ENCODE data around the gene DCANP1. TPM values are rescaled to one million over a fixed set of nuclear protein-coding genes. Genes with fewer than 3 reads are reported as not detected.

The DCANP1 gene
- total RNA-seq, 1 donor from 2014 or later = not detected

DNA sequence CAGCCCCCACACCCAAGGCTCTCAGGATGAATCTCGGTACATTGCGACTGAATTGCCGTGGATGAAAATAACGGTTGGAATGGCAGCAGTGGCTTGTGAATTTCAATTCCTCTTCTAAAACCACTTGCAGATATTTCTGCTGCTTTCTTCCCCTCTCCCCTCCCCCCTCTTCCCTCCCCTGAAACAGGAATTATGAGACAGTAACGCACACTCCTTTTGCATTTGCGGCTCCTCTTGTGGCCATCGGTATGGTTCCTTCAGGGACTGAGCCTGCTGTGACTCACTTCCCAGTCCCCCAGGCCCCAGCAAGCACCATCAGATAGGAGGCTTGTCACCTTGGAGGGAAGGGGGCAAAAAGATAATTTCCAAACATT lies 9.7 kb downstream of the DCANP1 start:
- intact Hi-C loops (cut with micrococcal nuclease) = no loop called here
- H3K27me3 Mint-ChIP-seq = peaks cover 23% of the 10 kb centered on the region
- H3K36me3 Mint-ChIP-seq (ENCODE audit: low read depth) = no peaks in the 10 kb centered on the region
- no peaks in the 10 kb centered on the region for H3K9me3 Mint-ChIP-seq
- no peak overlapping the region for H3K27ac Mint-ChIP-seq
- H3K4me1 Mint-ChIP-seq = no peaks in the 10 kb centered on the region
- no peak for DNase-seq
- no peak overlapping the region for H3K4me3 Mint-ChIP-seq

- H3K4me1 Mint-ChIP-seq = no peaks in the 10 kb centered on the region
- peaks cover 23% of the 10 kb centered on the region for H3K27me3 Mint-ChIP-seq
- no peak overlapping the region for H3K4me3 Mint-ChIP-seq
- no peaks in the 10 kb centered on the region for H3K9me3 Mint-ChIP-seq
- intact Hi-C loops (cut with micrococcal nuclease) = no loop called here
- no peak overlapping the region for H3K27ac Mint-ChIP-seq
- no peaks in the 10 kb centered on the region for H3K36me3 Mint-ChIP-seq (ENCODE audit: low read depth)
- no peak for DNase-seq
Observed at GRCh38 chr5:135436951-135437418, 10.2 kb downstream of the DCANP1 start.

DNA sequence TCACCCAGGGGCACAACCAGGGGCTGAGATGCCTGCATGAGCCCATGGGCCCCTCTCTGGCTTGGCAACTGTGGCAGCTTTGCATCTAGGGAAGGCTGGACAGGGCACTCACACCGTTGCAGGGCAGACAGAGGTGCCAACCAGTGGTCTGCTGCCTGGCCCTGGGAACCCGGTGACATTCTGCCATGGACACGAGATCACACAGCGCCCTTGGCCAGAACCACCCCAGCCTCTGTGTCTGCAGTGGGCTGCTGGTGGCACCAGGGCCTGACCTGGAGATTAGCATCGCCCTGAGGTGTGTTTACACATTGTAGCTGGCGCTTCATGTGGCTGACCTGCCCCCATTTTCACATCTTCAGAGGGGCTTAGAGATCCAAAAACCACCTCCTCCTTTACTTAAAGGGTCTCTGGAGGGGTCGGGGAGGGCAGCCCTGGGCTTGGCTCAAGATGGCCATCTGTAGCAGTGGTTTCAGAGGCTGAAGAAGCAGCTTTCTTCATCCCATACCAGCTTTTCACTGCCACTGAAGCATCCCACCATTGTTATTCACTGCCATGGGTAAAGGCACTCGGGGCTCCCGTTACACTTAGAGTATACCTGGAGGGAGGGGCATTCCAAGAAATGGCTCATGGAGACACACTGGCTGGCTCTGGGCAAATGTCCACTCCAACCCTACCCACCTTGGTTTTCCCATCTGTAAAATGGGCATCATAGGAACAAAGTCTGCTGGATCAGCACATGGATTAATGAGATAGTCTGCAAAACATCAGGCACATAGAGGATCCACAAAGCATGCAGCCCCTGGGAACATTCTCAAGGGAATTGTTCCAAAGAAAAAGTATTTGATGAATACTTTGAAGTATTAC lies 11.4 kb downstream of the DCANP1 start:
- intact Hi-C loops (cut with micrococcal nuclease) = no loop called here
- no peaks in the 10 kb centered on the region for H3K9me3 Mint-ChIP-seq
- H3K27ac Mint-ChIP-seq = no peak overlapping the region
- peak; percentile 40 for DNase-seq
- no peak overlapping the region for H3K4me3 Mint-ChIP-seq
- H3K4me1 Mint-ChIP-seq = no peaks in the 10 kb centered on the region
- H3K36me3 Mint-ChIP-seq (ENCODE audit: low read depth) = no peaks in the 10 kb centered on the region
- H3K27me3 Mint-ChIP-seq = peaks cover 20% of the 10 kb centered on the region

DNA sequence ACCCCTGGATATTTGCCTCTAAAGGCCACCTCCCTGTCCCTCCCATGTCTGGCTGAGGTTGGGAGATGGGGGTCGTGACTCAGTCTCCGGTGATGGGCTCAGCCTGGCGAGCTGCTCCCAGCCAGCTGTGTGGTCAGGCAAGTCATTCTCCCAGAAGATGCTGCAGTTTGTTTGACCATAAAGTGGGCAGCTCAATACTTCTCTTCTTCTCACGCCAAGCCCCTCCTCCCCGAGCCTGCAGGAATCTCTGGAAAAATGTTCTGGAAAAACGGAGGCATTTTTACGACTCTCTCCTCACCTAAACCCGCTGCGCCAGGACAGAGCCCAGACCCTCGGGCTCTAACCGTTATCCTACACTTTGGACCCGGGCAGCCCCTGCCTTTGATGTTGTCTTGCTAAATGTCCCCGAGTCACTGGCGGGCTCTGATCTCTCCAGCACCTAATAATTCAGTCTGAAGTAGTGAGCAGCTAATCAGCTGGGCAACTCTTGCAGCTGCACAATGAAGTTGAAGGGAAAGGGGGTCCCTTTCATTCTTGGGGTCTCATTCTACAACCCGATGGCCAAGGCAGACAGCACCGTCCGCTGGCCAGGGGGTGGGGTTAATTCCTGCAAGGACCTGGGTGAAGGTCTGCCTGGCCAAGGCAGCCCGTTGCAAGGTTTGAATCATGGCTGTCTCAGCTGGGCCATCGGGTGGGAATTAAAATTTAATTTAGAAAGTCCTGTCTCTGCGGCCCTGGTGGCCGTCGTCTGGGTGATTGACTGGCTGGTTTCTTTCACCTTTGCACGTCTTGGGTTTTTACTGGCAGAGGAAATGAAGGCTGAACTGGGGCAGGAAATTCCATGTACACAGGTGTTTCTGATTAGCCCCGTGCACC lies 12.3 kb downstream of the DCANP1 start:
- no peak overlapping the region for H3K27ac Mint-ChIP-seq
- no peaks in the 10 kb centered on the region for H3K9me3 Mint-ChIP-seq
- H3K4me1 Mint-ChIP-seq = no peaks in the 10 kb centered on the region
- no peak overlapping the region for H3K4me3 Mint-ChIP-seq
- intact Hi-C loops (cut with micrococcal nuclease) = no loop called here
- DNase-seq = peak; percentile 42
- H3K36me3 Mint-ChIP-seq (ENCODE audit: low read depth) = no peaks in the 10 kb centered on the region
- H3K27me3 Mint-ChIP-seq = peaks cover 20% of the 10 kb centered on the region

DNA sequence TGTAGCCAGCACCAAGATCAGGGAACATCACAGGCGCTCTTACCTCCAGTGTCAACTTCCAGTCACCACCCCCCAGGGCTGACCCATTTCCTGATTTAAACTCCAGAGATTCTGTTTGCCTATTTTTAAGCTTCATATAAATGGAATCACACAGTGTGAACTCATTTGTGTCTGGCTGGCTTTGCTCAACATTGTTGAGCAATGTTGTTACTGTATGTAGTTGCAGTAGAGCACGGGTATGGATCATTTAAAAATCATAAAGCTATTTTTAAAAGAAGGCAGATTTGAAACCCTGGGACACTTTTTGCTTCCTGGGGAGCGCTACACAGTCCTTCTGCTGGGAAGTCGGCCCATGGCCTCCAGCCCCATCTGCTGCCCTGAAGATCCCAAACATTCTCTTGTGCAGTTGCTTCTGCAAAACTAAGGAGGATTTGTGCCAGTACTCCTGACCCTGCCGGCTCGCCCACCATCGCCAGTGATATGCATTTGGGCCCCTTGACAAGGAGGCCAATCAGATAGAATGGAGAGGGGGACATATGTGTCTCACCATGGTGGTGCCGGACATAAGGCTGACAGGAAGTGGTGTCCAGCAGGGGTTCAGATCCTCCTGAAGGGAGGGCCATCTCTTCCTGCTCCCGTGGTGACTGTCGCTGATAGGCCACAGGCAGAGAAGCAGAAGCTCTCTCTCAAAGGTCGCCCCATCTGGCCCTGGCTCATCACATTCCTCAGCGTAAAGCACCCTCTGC lies 13.3 kb downstream of the DCANP1 start:
- Mint-ChIP-seq H3K4me3 (no peak overlapping the region), H3K9me3 (no peaks in the 10 kb centered on the region), H3K27ac (no peak overlapping the region), H3K27me3 (peaks cover 20% of the 10 kb centered on the region), H3K36me3 (ENCODE audit: low read depth) (no peaks in the 10 kb centered on the region), H3K4me1 (no peaks in the 10 kb centered on the region)
- DNase-seq = peak; percentile 43
- intact Hi-C loops (cut with micrococcal nuclease) = no loop called here

- no peak overlapping the region for H3K4me3 Mint-ChIP-seq
- peaks cover 3% of the 10 kb centered on the region for H3K9me3 Mint-ChIP-seq
- no peak overlapping the region for H3K27ac Mint-ChIP-seq
Observed at GRCh38 chr5:135432113-135432512, 15.0 kb downstream of the DCANP1 start.

GRCh38 chr5:135430135-135430437 lies 17.1 kb downstream of the DCANP1 start:
- peaks cover 3% of the 10 kb centered on the region for H3K9me3 Mint-ChIP-seq
- intact Hi-C loops (cut with micrococcal nuclease) = no loop called here

More at GRCh38 chr5:135432113-135432512, 15.0 kb downstream of the DCANP1 start:
- Mint-ChIP-seq H3K4me1 (no peaks in the 10 kb centered on the region), H3K36me3 (ENCODE audit: low read depth) (no peaks in the 10 kb centered on the region), H3K27me3 (peaks cover 16% of the 10 kb centered on the region)
- DNase-seq = peak; percentile 40
- intact Hi-C loops (cut with micrococcal nuclease) = no loop called here

GRCh38 chr5:135429301-135430134 lies 17.6 kb downstream of the DCANP1 start:
- Mint-ChIP-seq H3K27me3 (peaks cover 9% of the 10 kb centered on the region), H3K36me3 (ENCODE audit: low read depth) (no peaks in the 10 kb centered on the region), H3K9me3 (peaks cover 3% of the 10 kb centered on the region), H3K4me1 (peaks cover 15% of the 10 kb centered on the region), H3K27ac (no peak overlapping the region), H3K4me3 (no peak overlapping the region)
- DNase-seq = peak; percentile 39
- intact Hi-C loops (cut with micrococcal nuclease) = no loop called here

More at GRCh38 chr5:135430135-135430437, 17.1 kb downstream of the DCANP1 start:
- H3K4me3 Mint-ChIP-seq = no peak overlapping the region
- no peak for DNase-seq
- H3K36me3 Mint-ChIP-seq (ENCODE audit: low read depth) = no peaks in the 10 kb centered on the region
- H3K27ac Mint-ChIP-seq = no peak overlapping the region
- H3K27me3 Mint-ChIP-seq = peaks cover 11% of the 10 kb centered on the region
- peaks cover 15% of the 10 kb centered on the region for H3K4me1 Mint-ChIP-seq

DNA sequence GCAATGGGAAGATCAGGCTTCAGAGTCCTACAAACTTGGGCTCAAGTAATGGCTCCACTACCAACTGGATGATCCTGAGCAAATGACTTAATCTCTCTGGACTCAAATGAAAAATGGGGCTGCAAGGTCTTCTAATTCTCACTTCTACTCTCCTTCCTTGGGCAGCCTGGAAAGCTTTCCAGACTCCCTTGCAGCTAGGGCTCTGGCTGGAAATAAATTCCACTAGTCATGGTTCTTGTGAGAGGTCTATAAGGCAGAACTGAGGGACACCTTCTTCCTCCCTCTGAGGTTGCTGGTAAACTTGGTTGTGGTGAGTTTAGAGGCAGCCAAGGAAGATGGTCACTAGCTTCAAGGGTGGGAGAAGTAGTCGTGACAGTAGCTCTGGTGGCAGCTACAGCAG lies 18.6 kb downstream of the DCANP1 start:
- H3K27ac Mint-ChIP-seq = no peak overlapping the region
- peaks cover 3% of the 10 kb centered on the region for H3K9me3 Mint-ChIP-seq
- no peaks in the 10 kb centered on the region for H3K36me3 Mint-ChIP-seq (ENCODE audit: low read depth)
- H3K27me3 Mint-ChIP-seq = peaks cover 5% of the 10 kb centered on the region
- intact Hi-C loops (cut with micrococcal nuclease) = no loop called here
- H3K4me3 Mint-ChIP-seq = no peak overlapping the region
- peaks cover 18% of the 10 kb centered on the region for H3K4me1 Mint-ChIP-seq
- DNase-seq = no peak

- peaks cover 9% of the 10 kb centered on the region for H3K27me3 Mint-ChIP-seq
- H3K36me3 Mint-ChIP-seq (ENCODE audit: low read depth) = no peaks in the 10 kb centered on the region
- DNase-seq = peak; percentile 83
- intact Hi-C loops (cut with micrococcal nuclease) = no loop called here
- H3K9me3 Mint-ChIP-seq = peaks cover 3% of the 10 kb centered on the region
- H3K27ac Mint-ChIP-seq = peak overlapping the region; percentile 76
- H3K4me3 Mint-ChIP-seq = peak overlapping the region; percentile 43
- peaks cover 20% of the 10 kb centered on the region for H3K4me1 Mint-ChIP-seq
Observed at GRCh38 chr5:135426102-135427082, 20.8 kb downstream of the DCANP1 start.

DNA sequence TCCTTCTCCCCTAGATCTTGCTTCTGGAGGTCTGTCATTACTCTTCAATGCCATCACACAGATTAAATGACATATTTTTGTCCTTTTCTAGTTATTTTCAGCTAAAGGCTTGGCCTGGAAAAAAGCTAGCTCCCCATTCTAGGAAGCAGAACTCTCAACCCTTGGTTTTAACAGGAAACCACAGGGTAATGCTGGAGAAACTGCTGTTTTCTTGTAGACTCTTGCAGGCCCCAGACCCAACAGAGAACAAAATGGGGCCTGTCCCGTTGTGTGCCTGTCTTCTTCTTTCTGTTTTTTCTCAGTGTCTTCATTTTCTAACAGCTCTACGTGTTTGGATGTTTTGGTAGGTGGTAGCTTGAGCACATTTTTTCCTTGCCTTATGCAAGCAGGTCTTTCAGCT lies 21.5 kb downstream of the DCANP1 start:
- no peaks in the 10 kb centered on the region for H3K36me3 Mint-ChIP-seq (ENCODE audit: low read depth)
- peak overlapping the region; percentile 43 for H3K4me3 Mint-ChIP-seq
- H3K4me1 Mint-ChIP-seq = peaks cover 20% of the 10 kb centered on the region
- peak; percentile 60 for DNase-seq
- peaks cover 3% of the 10 kb centered on the region for H3K9me3 Mint-ChIP-seq
- intact Hi-C loops (cut with micrococcal nuclease) = loop anchor here (2.0 kb wide), 1 partner anchor 49 kb away; no protein-coding TSS in a partner anchor
- peak overlapping the region; percentile 76 for H3K27ac Mint-ChIP-seq
- H3K27me3 Mint-ChIP-seq = peaks cover 15% of the 10 kb centered on the region

DNA sequence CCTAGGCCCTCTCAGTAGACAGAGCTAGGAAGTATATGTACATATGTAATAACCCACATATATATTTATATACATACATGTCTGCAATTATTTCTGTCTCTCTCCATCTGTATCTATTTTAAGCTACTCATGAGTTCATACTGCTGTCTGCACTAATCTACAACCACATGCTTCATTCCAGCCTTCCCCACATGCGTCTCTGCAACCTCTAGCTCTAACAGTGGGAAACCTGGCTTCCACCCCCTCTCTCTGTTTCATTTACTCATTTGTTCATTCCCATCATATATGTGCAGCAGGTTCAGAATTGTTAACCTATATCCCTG lies 23.3 kb downstream of the DCANP1 start:
- no peak overlapping the region for H3K27ac Mint-ChIP-seq
- H3K36me3 Mint-ChIP-seq (ENCODE audit: low read depth) = peaks cover 2% of the 10 kb centered on the region
- H3K4me1 Mint-ChIP-seq = peaks cover 20% of the 10 kb centered on the region
- intact Hi-C loops (cut with micrococcal nuclease) = loop anchor here (2.0 kb wide), 1 partner anchor 47 kb away; no protein-coding TSS in a partner anchor
- DNase-seq = no peak
- peaks cover 31% of the 10 kb centered on the region for H3K27me3 Mint-ChIP-seq
- peaks cover 9% of the 10 kb centered on the region for H3K9me3 Mint-ChIP-seq
- H3K4me3 Mint-ChIP-seq = no peak overlapping the region
